ENCODE data around the gene REXO1. TPM values are rescaled to one million over a fixed set of nuclear protein-coding genes. Genes with fewer than 3 reads are reported as not detected.

Gene REXO1
- total RNA-seq, 2 donors from 2014 or later = 42.0 to 51.7 TPM

GRCh38 chr19:1786668-1787067, 61.6 kb downstream of the REXO1 start:
- Histone ChIP-seq H3K36me3 (no peaks in the 10 kb centered on the region), H3K9ac (ENCODE audit: low read depth in 2 of 2, low read length in 2 of 2) (no peak overlapping the region), H3K27ac (no peak overlapping the region), H3K4me1 (no peaks in the 10 kb centered on the region), H3K4me3 (no peak overlapping the region), H3K27me3 (peaks cover 18% of the 10 kb centered on the region), H3K9me3 (no peaks in the 10 kb centered on the region)
- intact Hi-C loops (cut with DNase I) = no loop called here
- no peak for DNase-seq
- TF ChIP-seq CTCF (IDR thresholded peaks at IDR 0.05) = no peak

- intact Hi-C loops (cut with DNase I) = no loop called here
- H3K9me3 ChIP-seq = no peaks in the 10 kb centered on the region
Observed at GRCh38 chr19:1785310-1785709, 63.0 kb downstream of the REXO1 start.

GRCh38 chr19:1783874-1784273, 64.4 kb downstream of the REXO1 start:
- H3K9ac ChIP-seq (ENCODE audit: low read depth in 2 of 2, low read length in 2 of 2) = no peak overlapping the region
- no peaks in the 10 kb centered on the region for H3K4me1 ChIP-seq
- H3K27ac ChIP-seq = no peak overlapping the region
- no peaks in the 10 kb centered on the region for H3K9me3 ChIP-seq
- H3K27me3 ChIP-seq = peaks cover 28% of the 10 kb centered on the region
- no peak for TF ChIP-seq CTCF (IDR thresholded peaks at IDR 0.05)
- intact Hi-C loops (cut with DNase I) = no loop called here
- no peaks in the 10 kb centered on the region for H3K36me3 ChIP-seq
- no peak overlapping the region for H3K4me3 ChIP-seq
- no peak for DNase-seq

More at GRCh38 chr19:1785310-1785709, 63.0 kb downstream of the REXO1 start:
- TF ChIP-seq CTCF (IDR thresholded peaks at IDR 0.05) = no peak
- Histone ChIP-seq H3K27me3 (peaks cover 21% of the 10 kb centered on the region), H3K9ac (ENCODE audit: low read depth in 2 of 2, low read length in 2 of 2) (no peak overlapping the region), H3K4me1 (no peaks in the 10 kb centered on the region), H3K36me3 (no peaks in the 10 kb centered on the region), H3K4me3 (no peak overlapping the region), H3K27ac (no peak overlapping the region)
- no peak for DNase-seq

GRCh38 chr19:1783354-1783753, 64.9 kb downstream of the REXO1 start:
- no peak overlapping the region for H3K4me3 ChIP-seq
- H3K4me1 ChIP-seq = no peaks in the 10 kb centered on the region
- DNase-seq = no peak
- no peaks in the 10 kb centered on the region for H3K36me3 ChIP-seq
- no peaks in the 10 kb centered on the region for H3K9me3 ChIP-seq
- peaks cover 24% of the 10 kb centered on the region for H3K27me3 ChIP-seq
- H3K9ac ChIP-seq (ENCODE audit: low read depth in 2 of 2, low read length in 2 of 2) = no peak overlapping the region
- no peak for TF ChIP-seq CTCF (IDR thresholded peaks at IDR 0.05)
- H3K27ac ChIP-seq = no peak overlapping the region
- intact Hi-C loops (cut with DNase I) = no loop called here

- peaks cover 27% of the 10 kb centered on the region for H3K27me3 ChIP-seq
- no peak overlapping the region for H3K27ac ChIP-seq
- TF ChIP-seq CTCF (IDR thresholded peaks at IDR 0.05) = no peak
Observed at GRCh38 chr19:1782521-1782920, 65.8 kb downstream of the REXO1 start.

More at GRCh38 chr19:1782521-1782920, 65.8 kb downstream of the REXO1 start:
- no peak for DNase-seq
- no peak overlapping the region for H3K9ac ChIP-seq (ENCODE audit: low read depth in 2 of 2, low read length in 2 of 2)
- no peaks in the 10 kb centered on the region for H3K36me3 ChIP-seq
- H3K9me3 ChIP-seq = no peaks in the 10 kb centered on the region
- intact Hi-C loops (cut with DNase I) = no loop called here
- no peaks in the 10 kb centered on the region for H3K4me1 ChIP-seq
- no peak overlapping the region for H3K4me3 ChIP-seq
